ENCODE results near the gene RBMS1.

Gene RBMS1

DNA sequence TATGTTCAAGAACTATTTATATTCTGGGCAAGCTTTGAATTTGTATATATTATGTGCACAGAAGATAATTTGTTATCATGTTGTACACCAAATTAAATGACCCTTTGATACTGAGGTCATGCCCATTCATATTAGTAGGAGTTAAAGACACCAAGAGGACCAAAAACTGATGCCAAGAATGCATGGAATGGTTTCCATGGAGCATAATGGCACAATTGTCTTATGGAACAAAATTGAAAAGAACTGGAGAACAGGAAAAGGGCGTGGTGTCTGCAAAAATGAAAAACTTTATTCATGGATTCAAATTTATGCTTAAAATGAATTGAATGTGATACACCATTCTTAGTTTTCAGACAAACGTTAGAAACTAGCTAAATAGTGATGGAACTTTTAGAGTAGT is 24.1 kb upstream of the RBMS1 start:
- Histone ChIP-seq H3F3A (ENCODE audit: insufficient read depth, low read length) (no peaks in the 10 kb centered on the region), H3K9ac (ENCODE audit: low read length) (no peak overlapping the region), H3K9me3 (replicated peaks; ENCODE audit: insufficient read depth, low read length) (no peaks in the 10 kb centered on the region), H3K4me3 (ENCODE audit: low read length) (no peak overlapping the region), H3K9me2 (replicated peaks; ENCODE audit: insufficient read depth, low read length) (no peaks in the 10 kb centered on the region), H3K27ac (ENCODE audit: low read length) (no peak overlapping the region), H3K79me2 (ENCODE audit: low read length) (no peaks in the 10 kb centered on the region), H2AFZ (ENCODE audit: low read length) (no peak overlapping the region), H3K27me3 (replicated peaks; ENCODE audit: insufficient read depth, low read length) (no peaks in the 10 kb centered on the region), H3K36me3 (replicated peaks; ENCODE audit: insufficient read depth, low read length) (no peaks in the 10 kb centered on the region), H3K4me2 (ENCODE audit: low read depth, low read length) (no peak overlapping the region), H4K20me1 (ENCODE audit: insufficient read depth, low read length) (no peaks in the 10 kb centered on the region), H3K4me1 (ENCODE audit: low read length) (no peaks in the 10 kb centered on the region)
- DNase-seq, result no peak
- no peak for TF ChIP-seq EZH2 (optimal IDR thresholded peaks at IDR 0.05; ENCODE audit: low read depth, low read length)
- TF ChIP-seq, protein P1, sequence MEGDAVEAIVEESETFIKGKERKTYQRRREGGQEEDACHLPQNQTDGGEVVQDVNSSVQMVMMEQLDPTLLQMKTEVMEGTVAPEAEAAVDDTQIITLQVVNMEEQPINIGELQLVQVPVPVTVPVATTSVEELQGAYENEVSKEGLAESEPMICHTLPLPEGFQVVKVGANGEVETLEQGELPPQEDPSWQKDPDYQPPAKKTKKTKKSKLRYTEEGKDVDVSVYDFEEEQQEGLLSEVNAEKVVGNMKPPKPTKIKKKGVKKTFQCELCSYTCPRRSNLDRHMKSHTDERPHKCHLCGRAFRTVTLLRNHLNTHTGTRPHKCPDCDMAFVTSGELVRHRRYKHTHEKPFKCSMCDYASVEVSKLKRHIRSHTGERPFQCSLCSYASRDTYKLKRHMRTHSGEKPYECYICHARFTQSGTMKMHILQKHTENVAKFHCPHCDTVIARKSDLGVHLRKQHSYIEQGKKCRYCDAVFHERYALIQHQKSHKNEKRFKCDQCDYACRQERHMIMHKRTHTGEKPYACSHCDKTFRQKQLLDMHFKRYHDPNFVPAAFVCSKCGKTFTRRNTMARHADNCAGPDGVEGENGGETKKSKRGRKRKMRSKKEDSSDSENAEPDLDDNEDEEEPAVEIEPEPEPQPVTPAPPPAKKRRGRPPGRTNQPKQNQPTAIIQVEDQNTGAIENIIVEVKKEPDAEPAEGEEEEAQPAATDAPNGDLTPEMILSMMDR (IDR thresholded peaks at IDR 0.05; ENCODE audit: low read length), result no peak

DNA sequence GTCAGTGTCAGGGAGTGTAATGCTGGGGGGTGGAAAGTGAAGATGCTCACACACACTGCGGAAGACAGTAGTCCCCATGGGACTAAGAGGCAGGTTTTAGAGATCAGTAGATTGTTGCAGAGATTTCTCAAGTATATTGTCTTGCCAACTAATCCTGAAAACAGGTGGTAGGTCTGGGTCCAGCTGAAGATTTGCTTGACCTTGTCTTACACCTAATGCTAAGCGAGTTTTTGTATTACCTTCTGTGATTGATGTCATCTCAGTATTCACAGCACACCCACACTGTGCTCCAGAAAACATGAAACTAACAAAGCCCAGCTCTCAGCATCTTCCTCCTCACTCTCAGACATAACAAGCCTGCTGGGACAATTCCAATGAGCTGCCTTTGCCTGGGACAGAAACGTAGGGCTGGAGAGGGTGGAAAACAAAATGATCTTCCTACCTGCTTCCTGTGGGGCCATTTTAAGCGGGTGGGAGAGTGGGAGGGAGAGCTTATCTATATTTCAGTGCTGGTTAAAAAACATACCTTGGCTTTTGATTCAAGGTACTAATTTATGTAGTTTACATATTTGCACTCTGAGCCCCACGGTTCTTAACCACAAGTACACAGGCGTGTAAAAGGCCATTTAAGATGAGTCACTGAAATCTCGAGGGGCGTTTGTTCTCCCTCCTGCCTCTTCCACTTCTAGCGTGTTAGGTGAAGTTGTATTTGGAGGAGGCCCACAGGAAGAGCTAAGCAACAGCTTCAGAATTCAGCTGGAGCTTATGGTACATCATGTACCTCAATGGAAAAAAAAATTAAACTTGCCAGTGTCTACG is 23.1 kb upstream of the RBMS1 start:
- TF ChIP-seq EZH2phosphoT487 (IDR thresholded peaks at IDR 0.05; ENCODE audit: low read length) (no peak), EZH2 (optimal IDR thresholded peaks at IDR 0.05; ENCODE audit: low read depth, low read length) (no peak)
- TF ChIP-seq, protein P1 (IDR thresholded peaks at IDR 0.05; ENCODE audit: low read length), result no peak
- Histone ChIP-seq H3K36me3 (replicated peaks; ENCODE audit: insufficient read depth, low read length) (no peaks in the 10 kb centered on the region), H3K79me2 (ENCODE audit: low read length) (no peaks in the 10 kb centered on the region), H3K9me3 (replicated peaks; ENCODE audit: insufficient read depth, low read length) (no peaks in the 10 kb centered on the region), H3K27ac (ENCODE audit: low read length) (no peak overlapping the region), H3K4me3 (ENCODE audit: low read length) (no peak overlapping the region), H3F3A (ENCODE audit: insufficient read depth, low read length) (no peaks in the 10 kb centered on the region), H3K4me2 (ENCODE audit: low read depth, low read length) (no peak overlapping the region), H3K9me2 (replicated peaks; ENCODE audit: insufficient read depth, low read length) (no peaks in the 10 kb centered on the region), H3K9ac (ENCODE audit: low read length) (no peak overlapping the region), H3K27me3 (replicated peaks; ENCODE audit: insufficient read depth, low read length) (no peaks in the 10 kb centered on the region), H4K20me1 (ENCODE audit: insufficient read depth, low read length) (no peaks in the 10 kb centered on the region), H2AFZ (ENCODE audit: low read length) (no peak overlapping the region), H3K4me1 (ENCODE audit: low read length) (no peaks in the 10 kb centered on the region)
- no peak for DNase-seq

DNA sequence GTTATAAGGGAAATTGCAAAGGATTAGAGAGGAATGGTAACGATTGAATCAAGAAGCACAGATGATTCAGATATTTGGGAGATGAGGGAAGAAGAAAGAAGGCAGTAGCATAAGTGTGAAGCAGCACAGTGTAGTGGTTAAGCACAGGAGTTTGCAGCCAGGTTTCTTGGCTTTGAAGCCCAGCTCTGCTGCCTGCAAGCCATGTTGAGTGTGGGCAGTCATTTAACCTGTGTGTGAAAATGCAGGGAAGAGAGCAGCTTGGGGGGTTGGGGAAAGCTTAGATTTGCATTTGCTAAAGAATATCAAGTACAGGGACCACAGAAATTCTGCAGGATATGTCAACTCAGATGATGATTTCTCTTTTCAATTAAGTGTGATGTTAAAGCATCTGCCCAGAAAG is 21.5 kb upstream of the RBMS1 start:
- H3K36me3 ChIP-seq (replicated peaks; ENCODE audit: insufficient read depth, low read length), result no peaks in the 10 kb centered on the region
- no peak for TF ChIP-seq EZH2phosphoT487 (IDR thresholded peaks at IDR 0.05; ENCODE audit: low read length)
- TF ChIP-seq, protein P1 (IDR thresholded peaks at IDR 0.05; ENCODE audit: low read length), result no peak
- no peak for TF ChIP-seq EZH2 (optimal IDR thresholded peaks at IDR 0.05; ENCODE audit: low read depth, low read length)
- H3K27me3 ChIP-seq (replicated peaks; ENCODE audit: insufficient read depth, low read length), result no peaks in the 10 kb centered on the region
- no peaks in the 10 kb centered on the region for H3F3A ChIP-seq (ENCODE audit: insufficient read depth, low read length)
- no peaks in the 10 kb centered on the region for H3K4me1 ChIP-seq (ENCODE audit: low read length)
- no peaks in the 10 kb centered on the region for H3K9me3 ChIP-seq (replicated peaks; ENCODE audit: insufficient read depth, low read length)
- H3K9ac ChIP-seq (ENCODE audit: low read length), result no peak overlapping the region
- H3K4me2 ChIP-seq (ENCODE audit: low read depth, low read length), result no peak overlapping the region
- no peaks in the 10 kb centered on the region for H3K9me2 ChIP-seq (replicated peaks; ENCODE audit: insufficient read depth, low read length)
- H4K20me1 ChIP-seq (ENCODE audit: insufficient read depth, low read length), result no peaks in the 10 kb centered on the region
- H3K4me3 ChIP-seq (ENCODE audit: low read length), result no peak overlapping the region
- no peaks in the 10 kb centered on the region for H3K79me2 ChIP-seq (ENCODE audit: low read length)
- no peak overlapping the region for H2AFZ ChIP-seq (ENCODE audit: low read length)
- H3K27ac ChIP-seq (ENCODE audit: low read length), result no peak overlapping the region
- DNase-seq, result no peak

All from MM.1S (cell line).